Keratinocyte (primary cell): ENCODE measurements around the gene KMT2B. TPM values are rescaled to one million over a fixed set of nuclear protein-coding genes. Genes with fewer than 3 reads are reported as not detected.

Experiments used
- DNase-seq: peaks from one replicate; pipeline ENCODE4 v3.0.0-alpha.2; 2011; ENCODE audit warnings: low read depth, missing footprints, low spot score
- FAIRE-seq: peaks from 2 replicates; lab custom pipeline; 2011; peaks lifted over from hg19 to GRCh38; lab: Jason Lieb, UNC
- H2AFZ ChIP-seq: 2 replicates; pipeline ENCODE4 v1.6.0; 2012; ENCODE audit warnings: low read length, control low read depth, inconsistent platforms; ENCODE audit not compliant: control insufficient read depth
- H3K27ac ChIP-seq: 2 replicates; pipeline ENCODE4 v1.5.1; 2011; ENCODE audit warnings: low read length; ENCODE audit not compliant: control insufficient read depth, insufficient read depth
- H3K27me3 ChIP-seq: 3 replicates; pipeline ENCODE4 v1.6.0; 2011; ENCODE audit warnings: low read length; ENCODE audit not compliant: control insufficient read depth, insufficient read depth; ENCODE audit errors: extremely low read depth
- H3K36me3 ChIP-seq, 2 experiments: 2 replicates in 1 of 2; 3 replicates in 1 of 2; pipeline ENCODE4 v1.5.1; 2011; ENCODE audit warnings: low read length in 2 of 2, mild to moderate bottlenecking in 1 of 2; ENCODE audit not compliant: control insufficient read depth in 2 of 2, insufficient read depth in 2 of 2; ENCODE audit errors: extremely low read depth in 1 of 2
- H3K4me1 ChIP-seq: 3 replicates; pipeline ENCODE4 v1.5.1; 2011; ENCODE audit warnings: low read length; ENCODE audit not compliant: control insufficient read depth, insufficient read depth; ENCODE audit errors: extremely low read depth
- H3K4me2 ChIP-seq: 3 replicates; pipeline ENCODE4 v1.6.0; 2011; ENCODE audit warnings: low read depth, low read length; ENCODE audit not compliant: control insufficient read depth, insufficient read depth; ENCODE audit errors: extremely low read depth
- H3K4me3 ChIP-seq, 3 experiments: fragments of 200-600 bp in 1 of 3; sonication (generic) in 1 of 3; 2 replicates in 2 of 3; 3 replicates in 1 of 3; pipeline ENCODE4 v1.5.1; 2011 to 2016; ENCODE audit warnings: low read length in 3 of 3, mild to moderate bottlenecking in 3 of 3, control low read depth in 2 of 3, inconsistent platforms in 1 of 3, low read depth in 1 of 3, mixed read lengths in 1 of 3, mixed run types in 1 of 3, moderate library complexity in 1 of 3; ENCODE audit not compliant: control insufficient read depth in 2 of 3, insufficient read depth in 2 of 3; ENCODE audit errors: extremely low read depth in 1 of 3
- H3K79me2 ChIP-seq: 2 replicates; pipeline ENCODE4 v1.6.0; 2012; ENCODE audit warnings: low read length; ENCODE audit not compliant: control insufficient read depth, insufficient read depth
- H3K9ac ChIP-seq: 3 replicates; pipeline ENCODE4 v1.6.0; 2011; ENCODE audit warnings: low read length; ENCODE audit not compliant: control insufficient read depth, insufficient read depth; ENCODE audit errors: extremely low read depth
- H3K9me1 ChIP-seq: 3 replicates; pipeline ENCODE4 v1.6.0; 2011; ENCODE audit warnings: low read length; ENCODE audit not compliant: control insufficient read depth, insufficient read depth; ENCODE audit errors: extremely low read depth
- H3K9me3 ChIP-seq: 2 replicates; pipeline ENCODE4 v1.5.1; 2012; ENCODE audit warnings: low read depth, low read length; ENCODE audit not compliant: control insufficient read depth
- H4K20me1 ChIP-seq: 3 replicates; pipeline ENCODE4 v1.6.0; 2011; ENCODE audit warnings: low read length; ENCODE audit not compliant: control insufficient read depth, insufficient read depth; ENCODE audit errors: extremely low read depth
- CTCF ChIP-seq, 3 experiments: IDR thresholded peaks in 1 of 3; conservative IDR thresholded peaks in 1 of 3; optimal IDR thresholded peaks in 1 of 3; 2 replicates in 2 of 3; 3 replicates in 1 of 3; pipeline versions ENCODE3 to v1.5.1; 2011; ENCODE audit warnings: low read length in 3 of 3, mild to moderate bottlenecking in 3 of 3, moderate library complexity in 2 of 3, control low read depth in 1 of 3, inconsistent platforms in 1 of 3; ENCODE audit not compliant: insufficient read depth in 2 of 3; ENCODE audit errors: extremely low read depth in 1 of 3
- EZH2 ChIP-seq: IDR thresholded peaks from one replicate; pipeline ENCODE4 v1.6.1; 2012; ENCODE audit warnings: inconsistent platforms, mild to moderate bottlenecking, low read length, moderate library complexity
- dilution Hi-C: fragments of 300-500 bp; cut with MboI; formaldehyde crosslinking; loops from one replicate; pipeline ENCODE4 v1.7.0; 2020; ENCODE audit warnings: low sequenced_read_pairs; ENCODE audit not compliant: extremely low pct_ligation_motif_present
- polyA plus RNA-seq, 5 experiments: library from polyadenylated mRNA; depleted of rRNA in 3 of 5; stranded (reverse) in 3 of 5; stranded (forward) in 1 of 5; unstranded in 1 of 5; fragments of >200 nt; gene quantifications; 1 replicate in 1 of 5; 2 replicates in 3 of 5; 3 replicates in 1 of 5; pipeline versions ENCODE4 v1.2.1 to v1.2.3, GENCODE V29; 2011 to 2012; ENCODE audit warnings: missing spikeins in 2 of 5, low read depth in 1 of 5, low replicate concordance in 1 of 5

The KMT2B gene
- polyA plus RNA-seq, 1 donor (not counting 4 experiments of a cell fraction or from before 2014, with no cell fraction given): 7.7 TPM

- Histone ChIP-seq H3K9me1 (no peaks in the 10 kb centered on the region), H3K9ac (peak overlapping the region; percentile 61), H3K4me1 (no peaks in the 10 kb centered on the region), H3K9me3 (no peaks in the 10 kb centered on the region), H2AFZ (peak overlapping the region; percentile 98), H3K4me2 (peak overlapping the region; percentile 77), H3K4me3 (peak overlapping the region; percentile 56 to 82 (median 60)), H3K27me3 (no peaks in the 10 kb centered on the region), H3K79me2 (no peaks in the 10 kb centered on the region), H3K36me3 (no peaks in the 10 kb centered on the region), H4K20me1 (no peaks in the 10 kb centered on the region), H3K27ac (no peak overlapping the region)
- peak; percentile 62 for FAIRE-seq
- TF ChIP-seq EZH2 (no peak), CTCF (optimal IDR thresholded peaks at IDR 0.05 in 1 of 3, IDR thresholded peaks at IDR 0.05 in 1 of 3, conservative IDR thresholded peaks at IDR 0.05 in 1 of 3; ENCODE audit: extremely low read depth in 1 of 3, insufficient read depth in 2 of 3, low read length in 3 of 3) (no peak)
- dilution Hi-C loops: no loop called here
- peak; percentile 94 for DNase-seq
Measured at GRCh38 chr19:35702223-35703012, 15.4 kb upstream of the KMT2B start.

DNA sequence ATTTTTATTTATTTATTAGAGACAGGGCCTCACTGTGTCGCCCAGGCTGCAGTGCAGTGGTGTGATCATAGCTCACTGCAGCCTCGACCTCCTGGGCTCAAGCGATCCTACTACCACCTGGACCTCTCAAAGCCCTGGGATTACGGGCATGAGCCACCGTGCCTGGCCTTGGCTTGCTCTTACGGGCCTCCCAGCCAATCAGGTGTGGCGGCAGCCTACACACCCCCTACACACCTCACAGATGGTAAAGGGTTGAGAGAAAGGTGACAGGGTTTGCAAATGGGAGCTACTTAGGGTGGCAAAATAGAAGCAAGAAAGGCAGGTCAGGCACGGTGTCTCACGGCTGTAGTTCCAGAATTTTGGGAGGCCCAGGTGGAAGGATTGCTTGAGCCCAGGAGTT, 14.5 kb upstream of the KMT2B start:
- H3K9me1 ChIP-seq: no peaks in the 10 kb centered on the region
- H3K27ac ChIP-seq: no peak overlapping the region
- DNase-seq (no peak), FAIRE-seq (no peak)
- H3K4me3 ChIP-seq: no peak overlapping the region
- no peak overlapping the region for H3K9ac ChIP-seq
- no peaks in the 10 kb centered on the region for H3K27me3 ChIP-seq
- H3K9me3 ChIP-seq: no peaks in the 10 kb centered on the region
- H3K79me2 ChIP-seq: no peaks in the 10 kb centered on the region
- H3K4me2 ChIP-seq: no peak overlapping the region
- no peak for TF ChIP-seq EZH2
- TF ChIP-seq CTCF (optimal IDR thresholded peaks at IDR 0.05 in 1 of 3, IDR thresholded peaks at IDR 0.05 in 1 of 3, conservative IDR thresholded peaks at IDR 0.05 in 1 of 3; ENCODE audit: extremely low read depth in 1 of 3, insufficient read depth in 2 of 3, low read length in 3 of 3): no peak
- dilution Hi-C loops: no loop called here
- H3K36me3 ChIP-seq: no peaks in the 10 kb centered on the region
- H3K4me1 ChIP-seq: no peaks in the 10 kb centered on the region
- H2AFZ ChIP-seq: no peak overlapping the region
- H4K20me1 ChIP-seq: no peaks in the 10 kb centered on the region
